Embryonic facial prominence (tissue), 1 donor: Measurements from ENCODE around the gene PAIP1.
"Not testable (repeated sequence)": the region's sequence is repeated elsewhere in the genome, so short reads cannot be mapped to it uniquely, and the experiment has no call there.

Experiments
- DNase-seq: peaks from one replicate; pipeline ENCODE4 v3.0.0-alpha.2; 2016; ENCODE audit errors: extremely low spot score

PAIP1 gene

GRCh38 chr5:43570450-43571158 is 13.7 kb upstream of the PAIP1 start:
- DNase-seq, result no peak

GRCh38 chr5:43569236-43569746 is 12.4 kb upstream of the PAIP1 start:
- DNase-seq, result no peak

- no peak for DNase-seq
These were observed 11.1 kb upstream of the PAIP1 start for GRCh38 chr5:43567967-43568366.

GRCh38 chr5:43565043-43565442 is 8.2 kb upstream of the PAIP1 start:
- no peak for DNase-seq

DNA sequence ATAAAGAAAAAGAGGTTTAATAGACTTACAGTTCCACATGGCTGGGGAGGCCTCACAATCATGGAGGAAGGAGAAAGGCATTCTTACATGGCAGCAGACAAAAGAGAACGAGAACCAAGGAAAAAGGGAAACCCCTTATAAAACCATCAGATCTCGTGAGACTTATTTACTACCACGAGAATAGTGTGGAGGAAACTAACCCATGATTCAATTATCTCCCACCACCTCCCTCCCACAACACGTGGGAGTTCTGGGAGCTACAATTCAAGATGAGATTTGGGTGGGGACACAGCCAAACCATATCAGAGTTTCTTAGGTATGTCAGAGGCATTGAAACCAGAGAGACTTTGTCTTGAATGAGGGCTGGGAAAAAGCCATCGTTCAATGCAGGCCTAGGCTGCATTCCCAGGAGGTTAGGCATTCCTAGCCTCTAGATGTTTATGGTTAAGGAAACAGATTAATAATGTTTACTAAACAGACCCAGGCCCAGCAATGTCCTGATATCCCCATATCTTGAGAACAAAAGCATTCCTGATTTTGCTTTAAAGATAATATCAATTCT is 7.5 kb upstream of the PAIP1 start:
- no peak for DNase-seq

DNA sequence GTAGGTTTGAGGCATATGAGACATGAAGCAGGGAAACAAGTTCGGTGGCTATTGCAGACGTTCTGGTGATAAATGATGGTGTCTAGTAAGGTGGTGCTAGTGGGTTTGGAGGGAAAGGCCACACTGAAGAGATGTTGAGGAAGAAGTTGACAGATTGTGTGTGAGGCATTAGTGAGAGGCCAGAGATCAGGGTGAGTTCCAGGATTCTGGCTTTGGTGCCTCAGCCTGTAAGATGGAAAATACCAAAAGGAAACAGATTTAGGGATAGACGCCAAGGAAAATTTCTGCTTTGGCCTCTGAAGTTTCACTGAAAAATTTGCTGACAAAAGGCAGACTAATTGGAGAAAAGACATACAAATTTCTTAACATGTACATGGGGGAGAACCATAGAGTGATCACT is 6.4 kb upstream of the PAIP1 start:
- no peak for DNase-seq

GRCh38 chr5:43561356-43561755 is 4.5 kb upstream of the PAIP1 start:
- DNase-seq, result no peak

DNA sequence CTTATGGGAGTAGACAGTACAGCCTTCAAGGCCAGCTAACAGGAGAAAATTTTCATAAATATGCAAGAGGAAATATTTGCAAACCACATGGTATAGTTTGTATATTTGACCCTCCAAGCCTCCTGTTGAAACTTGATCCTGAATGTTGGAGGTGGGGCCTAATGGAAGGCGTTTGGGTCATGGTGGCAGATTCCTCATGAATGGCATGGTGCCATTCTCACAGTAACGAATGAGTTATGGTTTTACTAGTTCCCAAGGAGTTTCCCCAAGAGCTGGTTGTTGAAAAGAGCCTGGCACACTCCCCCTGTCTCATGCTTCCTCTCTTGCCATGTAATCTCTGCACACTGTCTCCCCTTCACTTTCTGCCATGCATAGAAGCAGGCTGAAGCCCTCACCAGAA is 3.3 kb upstream of the PAIP1 start:
- DNase-seq, result no peak

DNA sequence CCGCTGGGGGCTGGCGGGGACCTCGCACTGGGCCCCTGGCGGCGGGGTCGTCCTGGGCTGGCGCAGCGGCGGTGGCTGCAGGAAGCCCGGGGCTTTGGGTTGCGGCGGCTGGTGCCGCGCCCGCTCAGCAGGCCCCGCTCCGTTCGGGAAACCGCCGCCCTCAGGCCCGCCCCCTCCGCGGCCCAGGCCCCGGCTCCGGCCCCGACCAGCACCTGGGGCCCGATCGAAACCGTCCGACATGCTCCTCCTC is 345 bp downstream of the PAIP1 start:
- DNase-seq, result not testable (repeated sequence)

- no peak for DNase-seq
These were observed 826 bp downstream of the PAIP1 start for GRCh38 chr5:43555895-43556606.

GRCh38 chr5:43554497-43554896 is 2.4 kb downstream of the PAIP1 start:
- no peak for DNase-seq

- DNase-seq, result no peak
These were observed 3.5 kb downstream of the PAIP1 start for GRCh38 chr5:43553381-43553780.

GRCh38 chr5:43551731-43552130 is 5.1 kb downstream of the PAIP1 start:
- DNase-seq, result no peak

DNA sequence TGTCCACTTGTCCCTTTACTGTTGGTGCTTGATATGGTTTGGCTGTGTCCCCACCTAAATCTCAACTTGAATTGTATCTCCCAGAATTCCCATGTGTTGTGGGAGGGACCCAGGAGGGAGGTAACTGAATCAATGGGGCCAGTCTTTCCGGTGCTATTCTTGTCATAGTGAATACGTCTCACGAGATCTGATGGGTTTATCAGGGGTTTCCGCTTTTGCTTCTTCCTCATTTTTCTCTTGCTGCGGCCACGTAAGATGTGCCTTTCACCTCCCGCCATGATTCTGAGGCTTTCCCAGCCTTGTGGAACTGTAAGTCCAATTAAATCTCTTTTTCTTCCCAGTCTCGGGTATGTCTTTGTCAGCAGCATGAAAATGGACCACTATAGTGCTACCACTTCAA is 7.6 kb downstream of the PAIP1 start:
- not testable (repeated sequence) for DNase-seq

DNA sequence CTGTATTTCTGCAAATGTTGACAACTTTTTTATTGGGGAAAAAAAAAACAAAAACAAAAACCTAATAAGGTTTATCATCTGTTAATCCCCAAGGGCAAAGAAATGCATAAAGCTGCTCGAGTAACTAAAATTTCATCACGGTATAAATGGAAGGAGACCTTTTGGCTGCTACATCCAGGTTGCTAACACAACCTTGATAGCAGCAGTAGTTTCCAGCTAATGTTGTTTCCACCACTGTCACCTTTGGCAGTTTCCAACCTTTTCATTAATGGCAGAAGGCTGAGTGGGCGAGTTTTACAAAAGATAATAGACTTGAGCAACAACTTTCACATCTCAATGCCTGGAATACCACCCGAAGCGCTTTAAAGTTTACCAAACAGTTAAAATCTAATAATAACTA is 8.5 kb downstream of the PAIP1 start:
- DNase-seq, result no peak

GRCh38 chr5:43547532-43547931 is 9.3 kb downstream of the PAIP1 start:
- DNase-seq, result no peak

GRCh38 chr5:43543434-43543833 is 13.4 kb downstream of the PAIP1 start:
- no peak for DNase-seq

GRCh38 chr5:43540746-43541145 is 16.1 kb downstream of the PAIP1 start:
- DNase-seq, result no peak

DNA sequence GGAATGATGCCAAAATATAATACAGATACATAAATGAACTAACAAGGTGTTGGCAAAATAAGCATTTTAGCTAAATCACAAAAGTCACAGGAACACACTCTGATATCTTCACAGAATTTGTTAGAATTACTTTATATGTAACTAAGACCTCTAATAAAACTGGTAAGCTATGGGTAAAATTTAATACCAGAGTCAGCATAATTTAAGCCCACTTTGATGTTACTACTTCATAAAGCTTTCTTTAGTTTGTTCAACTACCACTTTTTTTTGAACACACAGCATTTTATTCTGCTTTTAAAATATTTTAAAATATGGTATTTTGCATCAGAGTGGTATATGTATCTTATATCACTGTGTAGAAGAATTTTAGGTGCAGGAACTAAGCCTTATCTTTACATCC is 19.9 kb downstream of the PAIP1 start:
- no peak for DNase-seq

DNA sequence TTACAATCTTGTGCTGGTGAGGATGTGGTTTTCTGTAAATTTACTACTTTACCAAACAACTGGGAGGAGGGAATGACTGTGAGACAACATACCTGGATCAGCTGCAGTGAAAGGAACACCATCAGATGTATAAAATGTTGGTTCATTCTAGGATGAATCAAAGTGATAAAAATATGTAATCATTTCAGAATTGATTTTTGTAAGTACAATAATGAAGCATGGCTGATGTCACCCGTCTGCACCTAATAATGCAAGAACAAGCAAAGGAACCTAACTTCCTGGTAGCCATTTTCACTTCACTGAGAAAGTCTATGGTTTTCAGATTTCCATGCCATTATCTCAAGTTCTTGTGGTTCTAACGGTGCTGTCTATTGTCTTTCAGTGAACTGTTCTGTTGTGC is 23.2 kb downstream of the PAIP1 start:
- no peak for DNase-seq

GRCh38 chr5:43530648-43531047 is 26.2 kb downstream of the PAIP1 start:
- DNase-seq, result no peak

DNA sequence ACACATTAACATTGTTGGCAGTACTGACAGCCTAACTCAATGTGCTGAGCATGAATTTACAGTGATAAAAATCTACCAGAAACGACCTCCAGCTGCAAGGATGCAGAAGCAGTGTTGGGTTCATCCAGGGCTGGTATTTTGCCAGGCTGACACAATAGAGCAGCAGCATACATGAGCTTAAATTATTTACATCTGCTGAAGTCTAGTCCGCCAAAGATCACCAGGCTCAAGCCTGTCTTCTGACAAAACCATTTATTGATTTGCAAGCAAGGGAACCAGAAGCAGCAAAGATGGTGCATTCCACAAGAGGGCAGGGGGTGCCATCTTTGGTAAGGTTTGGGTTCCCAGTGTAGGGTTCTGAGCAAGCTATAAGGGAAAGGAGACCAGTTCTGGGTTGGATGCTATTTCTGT is 33.2 kb downstream of the PAIP1 start:
- DNase-seq, result no peak

- no peak for DNase-seq
These were observed 36.3 kb downstream of the PAIP1 start for GRCh38 chr5:43520615-43521014.
